KMS-11 (cell line): ENCODE results near the gene OXNAD1.

Experiments used
- H2AFZ ChIP-seq: fragments of 200-600 bp; sonication (generic); 2 replicates; pipeline ENCODE4 v1.6.1; 2016; ENCODE audit warnings: antibody characterized with exemption, mixed run types, low read depth
- H3K27ac ChIP-seq: fragments of 200-600 bp; sonication (generic); 2 replicates; pipeline ENCODE4 v1.6.1; 2016; ENCODE audit warnings: mild to moderate bottlenecking, mixed run types
- H3K27me3 ChIP-seq: fragments of 200-600 bp; sonication (generic); 2 replicates; pipeline ENCODE4 v1.6.1; 2017; ENCODE audit warnings: mild to moderate bottlenecking, low read depth, mixed run types, moderate library complexity; ENCODE audit not compliant: insufficient read depth
- H3K36me3 ChIP-seq: fragments of 200-600 bp; sonication (generic); 2 replicates; pipeline ENCODE4 v1.6.1; 2017; ENCODE audit warnings: mild to moderate bottlenecking, mixed run types; ENCODE audit not compliant: insufficient read depth
- H3K4me1 ChIP-seq: fragments of 200-600 bp; sonication (generic); 2 replicates; pipeline ENCODE4 v1.6.1; 2016; ENCODE audit warnings: mild to moderate bottlenecking, low read depth, mixed run types; ENCODE audit not compliant: poor library complexity, severe bottlenecking
- H3K4me2 ChIP-seq: fragments of 200-600 bp; sonication (generic); 2 replicates; pipeline ENCODE4 v1.7.0; 2016; ENCODE audit warnings: mild to moderate bottlenecking, mixed run types
- H3K4me3 ChIP-seq: fragments of 200-600 bp; sonication (generic); IDR thresholded peaks from 2 replicates; pipeline ENCODE4 v1.6.1; 2017; ENCODE audit warnings: low read depth, low read length, mixed read lengths; ENCODE audit not compliant: insufficient read depth
- H3K79me2 ChIP-seq: fragments of 200-600 bp; sonication (generic); 2 replicates; pipeline ENCODE4 v1.6.1; 2016; ENCODE audit warnings: low read depth, mixed run types; ENCODE audit not compliant: insufficient read depth
- H3K9ac ChIP-seq: fragments of 200-600 bp; sonication (generic); 2 replicates; pipeline ENCODE4 v1.6.1; 2016; ENCODE audit warnings: mild to moderate bottlenecking, mixed run types
- H4K20me1 ChIP-seq: fragments of 200-600 bp; sonication (generic); 2 replicates; pipeline ENCODE4 v1.6.1; 2016; ENCODE audit warnings: mild to moderate bottlenecking, mixed run types; ENCODE audit not compliant: insufficient read depth
- TF ChIP-seq, protein P1 (sequence below): fragments of 200-600 bp; sonication (generic); conservative IDR thresholded peaks from 2 replicates; pipeline ENCODE4 v1.6.1; 2017; ENCODE audit warnings: low read depth, mild to moderate bottlenecking, antibody characterized with exemption, low read length, moderate library complexity, mixed read lengths

OXNAD1 gene

DNA sequence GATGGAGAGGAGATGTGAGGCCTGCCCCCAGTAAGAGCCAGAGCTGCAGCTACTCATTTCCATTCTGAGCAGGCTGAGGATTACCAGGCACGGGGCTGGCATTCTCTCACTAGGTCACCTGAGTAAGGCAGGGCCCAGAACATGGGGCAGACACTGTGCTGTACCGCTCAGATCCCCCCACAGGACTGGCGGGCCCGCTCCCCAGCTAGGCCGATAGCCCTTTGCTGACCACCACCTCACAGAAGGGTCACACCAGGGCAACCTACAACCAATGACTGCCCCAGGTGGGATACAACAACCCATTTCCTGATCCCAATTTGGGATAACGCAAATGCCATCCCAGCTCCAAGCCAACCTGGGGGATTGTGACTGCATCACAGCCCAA is 52.5 kb downstream of the OXNAD1 start:
- no peak overlapping the region for H3K4me2 ChIP-seq
- no peak overlapping the region for H3K4me3 ChIP-seq
- no peaks in the 10 kb centered on the region for H3K79me2 ChIP-seq
- H3K27me3 ChIP-seq: no peaks in the 10 kb centered on the region
- H3K4me1 ChIP-seq: no peaks in the 10 kb centered on the region
- H3K36me3 ChIP-seq: no peaks in the 10 kb centered on the region
- H3K9ac ChIP-seq: no peak overlapping the region
- no peak overlapping the region for H3K27ac ChIP-seq
- TF ChIP-seq, protein P1, sequence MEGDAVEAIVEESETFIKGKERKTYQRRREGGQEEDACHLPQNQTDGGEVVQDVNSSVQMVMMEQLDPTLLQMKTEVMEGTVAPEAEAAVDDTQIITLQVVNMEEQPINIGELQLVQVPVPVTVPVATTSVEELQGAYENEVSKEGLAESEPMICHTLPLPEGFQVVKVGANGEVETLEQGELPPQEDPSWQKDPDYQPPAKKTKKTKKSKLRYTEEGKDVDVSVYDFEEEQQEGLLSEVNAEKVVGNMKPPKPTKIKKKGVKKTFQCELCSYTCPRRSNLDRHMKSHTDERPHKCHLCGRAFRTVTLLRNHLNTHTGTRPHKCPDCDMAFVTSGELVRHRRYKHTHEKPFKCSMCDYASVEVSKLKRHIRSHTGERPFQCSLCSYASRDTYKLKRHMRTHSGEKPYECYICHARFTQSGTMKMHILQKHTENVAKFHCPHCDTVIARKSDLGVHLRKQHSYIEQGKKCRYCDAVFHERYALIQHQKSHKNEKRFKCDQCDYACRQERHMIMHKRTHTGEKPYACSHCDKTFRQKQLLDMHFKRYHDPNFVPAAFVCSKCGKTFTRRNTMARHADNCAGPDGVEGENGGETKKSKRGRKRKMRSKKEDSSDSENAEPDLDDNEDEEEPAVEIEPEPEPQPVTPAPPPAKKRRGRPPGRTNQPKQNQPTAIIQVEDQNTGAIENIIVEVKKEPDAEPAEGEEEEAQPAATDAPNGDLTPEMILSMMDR: no peak
- H4K20me1 ChIP-seq: no peaks in the 10 kb centered on the region
- no peak overlapping the region for H2AFZ ChIP-seq

DNA sequence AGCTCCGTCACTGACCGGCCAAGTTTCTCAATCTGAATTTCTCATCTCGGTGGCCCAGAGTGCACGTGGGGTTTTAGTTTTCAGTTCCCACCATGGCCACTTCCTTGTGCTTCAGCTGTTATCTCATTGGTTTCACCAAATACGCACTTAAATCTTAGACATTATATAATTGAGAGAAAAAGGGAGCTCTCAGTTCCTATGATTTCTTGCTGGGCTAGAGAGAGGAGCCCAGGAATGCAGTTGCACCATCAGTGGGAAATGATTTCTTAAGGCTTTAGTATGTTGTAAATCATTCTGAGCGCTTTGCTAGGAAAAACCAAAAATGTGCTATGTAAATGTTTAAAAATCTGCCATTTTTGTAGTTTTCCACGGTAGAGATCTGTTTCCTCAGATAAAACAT is 53.2 kb downstream of the OXNAD1 start:
- H3K36me3 ChIP-seq: no peaks in the 10 kb centered on the region

DNA sequence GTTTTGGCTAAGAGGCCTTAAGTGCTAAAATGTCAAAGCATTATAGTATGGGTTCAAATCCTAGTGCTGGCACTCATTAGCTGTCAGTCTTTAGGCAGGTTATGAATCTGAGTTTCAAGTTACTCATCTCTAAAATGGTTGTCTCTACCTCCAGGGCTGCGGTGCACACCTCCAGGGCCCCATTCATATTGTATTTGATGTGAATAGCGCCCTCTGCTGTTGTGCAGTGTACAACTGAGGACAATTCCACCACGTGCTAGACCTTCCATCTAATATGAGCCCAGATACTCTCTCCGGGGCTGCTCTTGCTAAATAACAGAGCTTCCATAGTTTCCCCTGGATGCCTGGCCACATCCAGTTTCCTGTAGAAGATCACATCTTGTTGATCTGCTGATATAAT is 54.3 kb downstream of the OXNAD1 start:
- TF ChIP-seq, protein P1: peak; percentile 66
- H2AFZ ChIP-seq: no peak overlapping the region
- no peak overlapping the region for H3K4me2 ChIP-seq
- H3K27me3 ChIP-seq: no peaks in the 10 kb centered on the region
- H3K4me3 ChIP-seq: no peak overlapping the region
- no peak overlapping the region for H3K27ac ChIP-seq
- H4K20me1 ChIP-seq: no peaks in the 10 kb centered on the region
- no peaks in the 10 kb centered on the region for H3K79me2 ChIP-seq
- H3K36me3 ChIP-seq: no peaks in the 10 kb centered on the region
- no peaks in the 10 kb centered on the region for H3K4me1 ChIP-seq
- H3K9ac ChIP-seq: no peak overlapping the region

More for the DNA sequence above, 53.2 kb downstream of the OXNAD1 start:
- Histone ChIP-seq H3K4me3 (no peak overlapping the region), H3K27me3 (no peaks in the 10 kb centered on the region), H3K9ac (no peak overlapping the region), H3K79me2 (no peaks in the 10 kb centered on the region), H3K4me1 (no peaks in the 10 kb centered on the region), H3K27ac (no peak overlapping the region), H3K4me2 (no peak overlapping the region), H2AFZ (no peak overlapping the region), H4K20me1 (no peaks in the 10 kb centered on the region)
- TF ChIP-seq, protein P1: no peak

DNA sequence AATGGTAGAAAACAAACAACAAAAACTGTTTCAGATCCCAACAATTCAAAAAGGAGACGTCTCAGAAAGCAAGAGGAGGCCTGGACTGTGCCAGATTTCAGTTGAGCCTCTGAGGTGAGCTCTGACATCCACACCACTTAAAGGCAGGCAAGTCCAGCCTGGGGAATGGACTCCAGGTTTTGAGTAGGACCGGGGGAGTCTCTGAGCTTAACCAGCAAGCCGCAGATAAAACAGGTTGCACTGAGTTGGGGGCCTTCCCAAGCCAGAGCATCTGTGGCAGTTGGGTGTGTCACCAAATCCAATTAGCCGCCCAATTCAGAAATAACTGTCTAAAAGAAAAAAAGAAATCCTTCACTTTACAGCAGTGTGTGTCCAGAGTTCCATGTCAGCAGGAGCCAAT is 54.7 kb downstream of the OXNAD1 start:
- H3K4me3 ChIP-seq: no peak overlapping the region
- H3K4me1 ChIP-seq: no peaks in the 10 kb centered on the region
- TF ChIP-seq, protein P1: 0 out of 2 replicates have a peak, but pooled peaks have one; percentile 11
- H3K79me2 ChIP-seq: no peaks in the 10 kb centered on the region
- H2AFZ ChIP-seq: no peak overlapping the region
- no peak overlapping the region for H3K9ac ChIP-seq
- no peaks in the 10 kb centered on the region for H3K27me3 ChIP-seq
- H3K36me3 ChIP-seq: no peaks in the 10 kb centered on the region
- no peak overlapping the region for H3K27ac ChIP-seq
- no peaks in the 10 kb centered on the region for H4K20me1 ChIP-seq
- no peak overlapping the region for H3K4me2 ChIP-seq

DNA sequence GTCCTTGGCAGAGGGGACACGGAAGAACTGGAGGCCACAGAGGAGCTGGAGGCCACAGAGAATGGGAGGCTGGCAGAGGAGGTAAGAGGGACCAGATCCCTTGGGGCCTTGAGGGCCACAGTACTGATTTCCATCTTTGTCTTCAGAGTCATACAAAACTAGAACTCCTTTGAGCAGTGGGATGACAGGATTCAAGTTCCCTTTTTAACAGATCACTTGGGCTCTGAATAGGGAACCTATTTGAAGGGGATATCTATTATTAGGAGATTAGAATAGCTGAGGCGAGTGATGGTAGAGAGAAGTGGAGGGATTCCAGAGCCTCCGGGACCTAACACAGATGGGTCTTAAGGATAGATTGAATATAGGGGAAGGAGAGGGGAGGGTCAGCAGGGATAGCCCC is 55.7 kb downstream of the OXNAD1 start:
- Histone ChIP-seq H3K36me3 (no peaks in the 10 kb centered on the region), H3K4me1 (no peaks in the 10 kb centered on the region), H4K20me1 (no peaks in the 10 kb centered on the region)

More for the DNA sequence above, 55.7 kb downstream of the OXNAD1 start:
- Histone ChIP-seq H3K79me2 (no peaks in the 10 kb centered on the region), H2AFZ (no peak overlapping the region), H3K9ac (no peak overlapping the region), H3K27me3 (no peaks in the 10 kb centered on the region), H3K4me2 (no peak overlapping the region), H3K4me3 (no peak overlapping the region), H3K27ac (no peak overlapping the region)
- TF ChIP-seq, protein P1: no peak
